NCI-H2029 (cell line): ENCODE results near the gene IQGAP2.
"Not testable (repeated sequence)": the region's sequence is repeated elsewhere in the genome, so short reads cannot be mapped to it uniquely, and the experiment has no call there.

Experiments
- DNase-seq: peaks from one replicate; lab custom pipeline; 2025; lab: John Stamatoyannopoulos, UW

Gene IQGAP2

GRCh38 chr5:76663573-76663972 lies 260.5 kb downstream of the IQGAP2 start:
- DNase-seq = no peak

- DNase-seq = no peak
These were observed 261.0 kb downstream of the IQGAP2 start for GRCh38 chr5:76664079-76664478.

GRCh38 chr5:76667495-76667894 lies 264.4 kb downstream of the IQGAP2 start:
- no peak for DNase-seq

- DNase-seq = no peak
These were observed 266.2 kb downstream of the IQGAP2 start for GRCh38 chr5:76669245-76669644.

- no peak for DNase-seq
These were observed 267.4 kb downstream of the IQGAP2 start for GRCh38 chr5:76670508-76670907.

GRCh38 chr5:76672242-76672641 lies 269.2 kb downstream of the IQGAP2 start:
- DNase-seq = no peak

GRCh38 chr5:76673125-76673524 lies 270.0 kb downstream of the IQGAP2 start:
- no peak for DNase-seq

GRCh38 chr5:76674330-76675066 lies 271.4 kb downstream of the IQGAP2 start:
- DNase-seq = no peak

- DNase-seq = no peak
These were observed 272.3 kb downstream of the IQGAP2 start for GRCh38 chr5:76675364-76675763.

GRCh38 chr5:76677849-76678472 lies 274.9 kb downstream of the IQGAP2 start:
- DNase-seq = no peak

GRCh38 chr5:76679231-76679630 lies 276.1 kb downstream of the IQGAP2 start:
- DNase-seq = no peak

GRCh38 chr5:76680826-76681225 lies 277.7 kb downstream of the IQGAP2 start:
- not testable (repeated sequence) for DNase-seq

GRCh38 chr5:76681287-76681686 lies 278.2 kb downstream of the IQGAP2 start:
- DNase-seq = no peak

GRCh38 chr5:76682387-76682786 lies 279.3 kb downstream of the IQGAP2 start:
- DNase-seq = no peak

GRCh38 chr5:76683816-76684731 lies 281.0 kb downstream of the IQGAP2 start:
- no peak for DNase-seq

GRCh38 chr5:76684756-76685519 lies 281.9 kb downstream of the IQGAP2 start:
- DNase-seq = no peak

- no peak for DNase-seq
These were observed 282.6 kb downstream of the IQGAP2 start for GRCh38 chr5:76685704-76686103.

- no peak for DNase-seq
These were observed 285.1 kb downstream of the IQGAP2 start for GRCh38 chr5:76688212-76688611.

GRCh38 chr5:76688836-76689235 lies 285.8 kb downstream of the IQGAP2 start:
- no peak for DNase-seq

- no peak for DNase-seq
These were observed 286.4 kb downstream of the IQGAP2 start for GRCh38 chr5:76689321-76690036.

- no peak for DNase-seq
These were observed 287.1 kb downstream of the IQGAP2 start for GRCh38 chr5:76690037-76690679.
